Keratinocyte (primary cell): ENCODE measurements around the gene IL11RA. TPM values are rescaled to one million over a fixed set of nuclear protein-coding genes. Genes with fewer than 3 reads are reported as not detected.

ENCODE experiments used
- DNase-seq: peaks from one replicate; pipeline ENCODE4 v3.0.0-alpha.2; 2011; ENCODE audit warnings: low read depth, missing footprints, low spot score
- FAIRE-seq: peaks from 2 replicates; lab custom pipeline; 2011; peaks lifted over from hg19 to GRCh38; lab: Jason Lieb, UNC
- H2AFZ ChIP-seq: 2 replicates; pipeline ENCODE4 v1.6.0; 2012; ENCODE audit warnings: low read length, control low read depth, inconsistent platforms; ENCODE audit not compliant: control insufficient read depth
- H3K27ac ChIP-seq: 2 replicates; pipeline ENCODE4 v1.5.1; 2011; ENCODE audit warnings: low read length; ENCODE audit not compliant: control insufficient read depth, insufficient read depth
- H3K27me3 ChIP-seq: 3 replicates; pipeline ENCODE4 v1.6.0; 2011; ENCODE audit warnings: low read length; ENCODE audit not compliant: control insufficient read depth, insufficient read depth; ENCODE audit errors: extremely low read depth
- H3K36me3 ChIP-seq, 2 experiments: 2 replicates in 1 of 2; 3 replicates in 1 of 2; pipeline ENCODE4 v1.5.1; 2011; ENCODE audit warnings: low read length in 2 of 2, mild to moderate bottlenecking in 1 of 2; ENCODE audit not compliant: control insufficient read depth in 2 of 2, insufficient read depth in 2 of 2; ENCODE audit errors: extremely low read depth in 1 of 2
- H3K4me1 ChIP-seq: 3 replicates; pipeline ENCODE4 v1.5.1; 2011; ENCODE audit warnings: low read length; ENCODE audit not compliant: control insufficient read depth, insufficient read depth; ENCODE audit errors: extremely low read depth
- H3K4me2 ChIP-seq: 3 replicates; pipeline ENCODE4 v1.6.0; 2011; ENCODE audit warnings: low read depth, low read length; ENCODE audit not compliant: control insufficient read depth, insufficient read depth; ENCODE audit errors: extremely low read depth
- H3K4me3 ChIP-seq, 3 experiments: fragments of 200-600 bp in 1 of 3; sonication (generic) in 1 of 3; 2 replicates in 2 of 3; 3 replicates in 1 of 3; pipeline ENCODE4 v1.5.1; 2011 to 2016; ENCODE audit warnings: low read length in 3 of 3, mild to moderate bottlenecking in 3 of 3, control low read depth in 2 of 3, inconsistent platforms in 1 of 3, low read depth in 1 of 3, mixed read lengths in 1 of 3, mixed run types in 1 of 3, moderate library complexity in 1 of 3; ENCODE audit not compliant: control insufficient read depth in 2 of 3, insufficient read depth in 2 of 3; ENCODE audit errors: extremely low read depth in 1 of 3
- H3K79me2 ChIP-seq: 2 replicates; pipeline ENCODE4 v1.6.0; 2012; ENCODE audit warnings: low read length; ENCODE audit not compliant: control insufficient read depth, insufficient read depth
- H3K9ac ChIP-seq: 3 replicates; pipeline ENCODE4 v1.6.0; 2011; ENCODE audit warnings: low read length; ENCODE audit not compliant: control insufficient read depth, insufficient read depth; ENCODE audit errors: extremely low read depth
- H3K9me1 ChIP-seq: 3 replicates; pipeline ENCODE4 v1.6.0; 2011; ENCODE audit warnings: low read length; ENCODE audit not compliant: control insufficient read depth, insufficient read depth; ENCODE audit errors: extremely low read depth
- H3K9me3 ChIP-seq: 2 replicates; pipeline ENCODE4 v1.5.1; 2012; ENCODE audit warnings: low read depth, low read length; ENCODE audit not compliant: control insufficient read depth
- H4K20me1 ChIP-seq: 3 replicates; pipeline ENCODE4 v1.6.0; 2011; ENCODE audit warnings: low read length; ENCODE audit not compliant: control insufficient read depth, insufficient read depth; ENCODE audit errors: extremely low read depth
- CTCF ChIP-seq, 3 experiments: IDR thresholded peaks in 1 of 3; conservative IDR thresholded peaks in 1 of 3; optimal IDR thresholded peaks in 1 of 3; 2 replicates in 2 of 3; 3 replicates in 1 of 3; pipeline versions ENCODE3 to v1.5.1; 2011; ENCODE audit warnings: low read length in 3 of 3, mild to moderate bottlenecking in 3 of 3, moderate library complexity in 2 of 3, control low read depth in 1 of 3, inconsistent platforms in 1 of 3; ENCODE audit not compliant: insufficient read depth in 2 of 3; ENCODE audit errors: extremely low read depth in 1 of 3
- EZH2 ChIP-seq: IDR thresholded peaks from one replicate; pipeline ENCODE4 v1.6.1; 2012; ENCODE audit warnings: inconsistent platforms, mild to moderate bottlenecking, low read length, moderate library complexity
- dilution Hi-C: fragments of 300-500 bp; cut with MboI; formaldehyde crosslinking; loops from one replicate; pipeline ENCODE4 v1.7.0; 2020; ENCODE audit warnings: low sequenced_read_pairs; ENCODE audit not compliant: extremely low pct_ligation_motif_present
- polyA plus RNA-seq, 5 experiments: library from polyadenylated mRNA; depleted of rRNA in 3 of 5; stranded (reverse) in 3 of 5; stranded (forward) in 1 of 5; unstranded in 1 of 5; fragments of >200 nt; gene quantifications; 1 replicate in 1 of 5; 2 replicates in 3 of 5; 3 replicates in 1 of 5; pipeline versions ENCODE4 v1.2.1 to v1.2.3, GENCODE V29; 2011 to 2012; ENCODE audit warnings: missing spikeins in 2 of 5, low read depth in 1 of 5, low replicate concordance in 1 of 5

The IL11RA gene
- polyA plus RNA-seq, 1 donor (not counting 4 experiments of a cell fraction or from before 2014, with no cell fraction given), result 3.1 TPM

GRCh38 chr9:34651321-34651720 is 664 bp upstream of the IL11RA start:
- H3K27ac ChIP-seq, result no peak overlapping the region
- peaks cover 7 to 13% of the 10 kb centered on the region in 2 experiments for H3K36me3 ChIP-seq
- H2AFZ ChIP-seq, result no peak overlapping the region
- peak overlapping the region; percentile 92 for H3K4me2 ChIP-seq
- H3K27me3 ChIP-seq, result no peaks in the 10 kb centered on the region
- no peaks in the 10 kb centered on the region for H3K9me3 ChIP-seq
- dilution Hi-C loops, result no loop called here
- no peak overlapping the region for H3K9ac ChIP-seq
- no peak overlapping the region for H3K4me3 ChIP-seq
- no peaks in the 10 kb centered on the region for H4K20me1 ChIP-seq
- H3K9me1 ChIP-seq, result no peaks in the 10 kb centered on the region
- peaks cover 13% of the 10 kb centered on the region for H3K79me2 ChIP-seq
- H3K4me1 ChIP-seq, result peaks cover 36% of the 10 kb centered on the region
- no peak for FAIRE-seq
- DNase-seq, result no peak
- no peak for TF ChIP-seq EZH2
- TF ChIP-seq CTCF (optimal IDR thresholded peaks at IDR 0.05 in 1 of 3, IDR thresholded peaks at IDR 0.05 in 1 of 3, conservative IDR thresholded peaks at IDR 0.05 in 1 of 3; ENCODE audit: extremely low read depth in 1 of 3, insufficient read depth in 2 of 3, low read length in 3 of 3), result no peak

DNA sequence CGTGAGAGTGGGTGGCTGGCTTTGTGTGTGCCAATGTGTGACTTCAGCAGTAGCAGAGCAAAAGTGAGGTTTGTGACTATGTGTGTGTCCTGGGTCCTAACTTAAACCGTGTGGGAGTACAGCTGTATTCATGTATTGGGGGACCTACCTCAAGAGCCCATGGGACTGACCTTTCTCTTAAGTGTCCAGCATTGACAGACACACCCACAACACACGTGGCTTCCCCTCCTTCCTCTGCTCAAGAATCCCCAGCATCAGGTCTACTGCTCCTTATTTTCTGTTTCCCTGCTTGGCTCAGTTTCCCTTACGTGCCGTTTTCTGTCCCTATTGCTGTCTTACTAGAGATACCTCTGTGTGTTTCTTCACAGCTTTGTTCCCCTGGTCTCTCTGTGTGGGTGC is 616 bp downstream of the IL11RA start:
- Histone ChIP-seq H3K9me1 (no peaks in the 10 kb centered on the region), H3K79me2 (peaks cover 7% of the 10 kb centered on the region), H3K4me3 (peak overlapping the region in 1 of 3 experiments; percentile 66), H3K27me3 (peaks cover 5% of the 10 kb centered on the region), H3K9me3 (no peaks in the 10 kb centered on the region), H3K4me1 (peaks cover 28% of the 10 kb centered on the region), H3K4me2 (peak overlapping the region; percentile 92), H2AFZ (no peak overlapping the region), H3K36me3 (peaks cover 7 to 13% of the 10 kb centered on the region in 2 experiments), H3K9ac (no peak overlapping the region), H4K20me1 (no peaks in the 10 kb centered on the region), H3K27ac (no peak overlapping the region)
- no peak for FAIRE-seq
- TF ChIP-seq EZH2, result no peak
- no peak for TF ChIP-seq CTCF (optimal IDR thresholded peaks at IDR 0.05 in 1 of 3, IDR thresholded peaks at IDR 0.05 in 1 of 3, conservative IDR thresholded peaks at IDR 0.05 in 1 of 3; ENCODE audit: extremely low read depth in 1 of 3, insufficient read depth in 2 of 3, low read length in 3 of 3)
- dilution Hi-C loops, result no loop called here
- no peak for DNase-seq
